NCI-H2029 treated with DMSO at 0.1 percent for 48 hours (cell line): ENCODE measurements around the gene PDZD8.

ENCODE experiments used
- DNase-seq: peaks from one replicate; lab custom pipeline; 2025; lab: John Stamatoyannopoulos, UW

Gene PDZD8

GRCh38 chr10:117375360-117376178 is at the start of gene PDZD8:
TSS of gene PDZD8 (minus strand) at chr10:117375440. CDS start at chr10:117375227, 213 bp downstream.
- DNase-seq, result peak; percentile 15

- no peak for DNase-seq
Measured at GRCh38 chr10:117424171-117424570, 48.9 kb upstream of the PDZD8 start.

GRCh38 chr10:117421985-117422384 is 46.7 kb upstream of the PDZD8 start:
- no peak for DNase-seq

- DNase-seq, result no peak
Measured at GRCh38 chr10:117420768-117421167, 45.5 kb upstream of the PDZD8 start.

GRCh38 chr10:117419921-117420320 is 44.7 kb upstream of the PDZD8 start:
- no peak for DNase-seq

GRCh38 chr10:117419159-117419558 is 43.9 kb upstream of the PDZD8 start:
- no peak for DNase-seq

- DNase-seq, result no peak
Measured at GRCh38 chr10:117418121-117418520, 42.9 kb upstream of the PDZD8 start.

GRCh38 chr10:117417196-117417595 is 42.0 kb upstream of the PDZD8 start:
- DNase-seq, result no peak

GRCh38 chr10:117413928-117414618 is 38.8 kb upstream of the PDZD8 start:
- DNase-seq, result peak; percentile 36

- no peak for DNase-seq
Measured at GRCh38 chr10:117412469-117413010, 37.3 kb upstream of the PDZD8 start.

GRCh38 chr10:117411479-117412399 is 36.5 kb upstream of the PDZD8 start:
- peak; percentile 5 for DNase-seq

- no peak for DNase-seq
Measured at GRCh38 chr10:117410557-117410956, 35.3 kb upstream of the PDZD8 start.

- no peak for DNase-seq
Measured at GRCh38 chr10:117409549-117410305, 34.5 kb upstream of the PDZD8 start.

GRCh38 chr10:117408436-117409384 is 33.5 kb upstream of the PDZD8 start:
- DNase-seq, result no peak

GRCh38 chr10:117405730-117406129 is 30.5 kb upstream of the PDZD8 start:
- no peak for DNase-seq

GRCh38 chr10:117400329-117400728 is 25.1 kb upstream of the PDZD8 start:
- no peak for DNase-seq

GRCh38 chr10:117399341-117400196 is 24.3 kb upstream of the PDZD8 start:
- no peak for DNase-seq

GRCh38 chr10:117398029-117398428 is 22.8 kb upstream of the PDZD8 start:
- no peak for DNase-seq
